Neural cell (in vitro differentiated cells): ENCODE results near the gene STARD10. TPM values are rescaled to one million over a fixed set of nuclear protein-coding genes. Genes with fewer than 3 reads are reported as not detected.
"Not testable (repeated sequence)": the region's sequence is repeated elsewhere in the genome, so short reads cannot be mapped to it uniquely, and the experiment has no call there.

Source experiments
- H2AFZ ChIP-seq: fragments of 200-600, 300-800 bp; sonication (generic), shearing (Covaris generic); 2 replicates; pipeline ENCODE4 v1.6.0; 2014; ENCODE audit warnings: low read depth, mild to moderate bottlenecking, antibody characterized with exemption, low read length, moderate library complexity
- H3F3A ChIP-seq: fragments of 200-600 bp; shearing (Covaris generic); 2 replicates; pipeline ENCODE4 v1.6.1; 2016; ENCODE audit warnings: mild to moderate bottlenecking, moderate library complexity, mixed read lengths, antibody characterized with exemption, low read length; ENCODE audit not compliant: insufficient read depth, poor library complexity, severe bottlenecking
- H3K27ac ChIP-seq: fragments of 200-600, 300-800 bp; sonication (generic), shearing (Covaris generic); 2 replicates; pipeline ENCODE4 v1.5.1; 2014; ENCODE audit warnings: mild to moderate bottlenecking, low read length, moderate library complexity
- H3K27me3 ChIP-seq: fragments of 300-800, 200-600 bp; sonication (generic), shearing (Covaris generic); 2 replicates; pipeline ENCODE4 v1.6.0; 2014; ENCODE audit warnings: mild to moderate bottlenecking, low read depth, low read length, moderate library complexity; ENCODE audit not compliant: insufficient read depth
- H3K36me3 ChIP-seq: fragments of 300-800, 200-600 bp; sonication (generic), shearing (Covaris generic); 2 replicates; pipeline ENCODE4 v1.5.1; 2014; ENCODE audit warnings: mild to moderate bottlenecking, antibody characterized with exemption, low read length, moderate library complexity; ENCODE audit not compliant: insufficient read depth
- H3K4me2 ChIP-seq: fragments of 300-800, 200-600 bp; sonication (generic), shearing (Covaris generic); 2 replicates; pipeline ENCODE4 v1.6.0; 2014; ENCODE audit warnings: mild to moderate bottlenecking, low read length
- H3K4me3 ChIP-seq: fragments of 300-800, 200-600 bp; sonication (generic), shearing (Covaris generic); 2 replicates; pipeline ENCODE4 v1.5.1; 2014; ENCODE audit warnings: mild to moderate bottlenecking, low read length, moderate library complexity
- H3K79me2 ChIP-seq: fragments of 200-600 bp; shearing (Covaris generic); replicated peaks from 2 replicates; pipeline ENCODE4 v1.6.0; 2014; ENCODE audit warnings: mild to moderate bottlenecking, low read length, moderate library complexity; ENCODE audit not compliant: insufficient read depth
- H3K9ac ChIP-seq: fragments of 300-800, 200-600 bp; sonication (generic), shearing (Covaris generic); 2 replicates; pipeline ENCODE4 v1.6.1; 2016; ENCODE audit warnings: mild to moderate bottlenecking, low read length, mixed read lengths
- H3K9me2 ChIP-seq: fragments of 200-600 bp; shearing (Covaris generic); 2 replicates; pipeline ENCODE4 v1.6.1; 2016; ENCODE audit warnings: mild to moderate bottlenecking, low read length, mixed read lengths; ENCODE audit not compliant: insufficient read depth
- H3K9me3 ChIP-seq: fragments of 200-600, 300-800 bp; sonication (generic), shearing (Covaris generic); 2 replicates; pipeline ENCODE4 v1.6.1; 2016; ENCODE audit warnings: mild to moderate bottlenecking, mixed run types, low read length, moderate library complexity, mixed read lengths
- H4K20me1 ChIP-seq: fragments of 200-600 bp; shearing (Covaris generic); 2 replicates; pipeline ENCODE4 v1.6.1; 2016; ENCODE audit warnings: mild to moderate bottlenecking, mixed run types; ENCODE audit not compliant: insufficient read depth
- EP300 ChIP-seq: fragments of 450-650 bp; conservative IDR thresholded peaks from 2 replicates; pipeline ENCODE4 v1.6.1; 2014; ENCODE audit warnings: antibody characterized with exemption, mild to moderate bottlenecking, moderate library complexity; ENCODE audit not compliant: poor library complexity, severe bottlenecking
- EZH2 ChIP-seq: fragments of 200-600, 300-800 bp; shearing (Covaris generic), sonication (generic); IDR thresholded peaks from 2 replicates; pipeline ENCODE4 v1.6.1; 2014; ENCODE audit warnings: antibody characterized with exemption, low read length, borderline replicate concordance, mild to moderate bottlenecking; ENCODE audit not compliant: insufficient read depth, poor library complexity, severe bottlenecking
- MXI1 ChIP-seq: fragments of 450-650 bp; conservative IDR thresholded peaks from 2 replicates; pipeline ENCODE4 v1.6.1; 2014; ENCODE audit warnings: antibody characterized with exemption, mild to moderate bottlenecking; ENCODE audit not compliant: poor library complexity, severe bottlenecking
- POLR2AphosphoS5 ChIP-seq: IDR thresholded peaks from 2 replicates; pipeline ENCODE4 v1.6.1; 2012
- RAD21 ChIP-seq: fragments of 450-650 bp; conservative IDR thresholded peaks from 2 replicates; pipeline ENCODE4 v1.6.1; 2014; ENCODE audit warnings: antibody characterized with exemption, mild to moderate bottlenecking, moderate library complexity
- REST ChIP-seq: IDR thresholded peaks from 2 replicates; pipeline ENCODE4 v1.6.1; 2012; ENCODE audit warnings: borderline replicate concordance
- SMC3 ChIP-seq: fragments of 450-650 bp; conservative IDR thresholded peaks from 2 replicates; pipeline ENCODE4 v1.6.1; 2014; ENCODE audit warnings: antibody characterized with exemption, mild to moderate bottlenecking, moderate library complexity; ENCODE audit not compliant: poor library complexity
- TAF1 ChIP-seq: IDR thresholded peaks from 2 replicates; pipeline ENCODE4 v1.6.1; 2012; ENCODE audit warnings: low read depth
- polyA plus RNA-seq: library from polyadenylated mRNA; depleted of rRNA; stranded (reverse); fragments of >200 nt; gene quantifications from 2 replicates; pipeline ENCODE4 v1.2.3, GENCODE V29; 2014
- TF ChIP-seq, protein P1 (sequence below): fragments of 450-650 bp; IDR thresholded peaks from 2 replicates; pipeline ENCODE4 v1.5.1; 2014; ENCODE audit warnings: antibody characterized with exemption, mild to moderate bottlenecking, moderate library complexity; ENCODE audit not compliant: poor library complexity, severe bottlenecking

Gene STARD10
- polyA plus RNA-seq, 1 donor from 2014 or later, result 29.0 TPM

GRCh38 chr11:72807792-72808191 lies 13.9 kb upstream of the STARD10 start:
- TF ChIP-seq EP300 (no peak), TAF1 (no peak), EZH2 (no peak)
- H3K27me3 ChIP-seq, result no peaks in the 10 kb centered on the region
- no peaks in the 10 kb centered on the region for H3K9me3 ChIP-seq
- H2AFZ ChIP-seq, result no peak overlapping the region
- H3F3A ChIP-seq, result no peaks in the 10 kb centered on the region
- H3K4me2 ChIP-seq, result no peak overlapping the region
- H3K36me3 ChIP-seq, result no peaks in the 10 kb centered on the region
- no peaks in the 10 kb centered on the region for H3K79me2 ChIP-seq
- H3K4me3 ChIP-seq, result no peak overlapping the region
- no peaks in the 10 kb centered on the region for H4K20me1 ChIP-seq
- H3K9ac ChIP-seq, result no peak overlapping the region
- H3K27ac ChIP-seq, result no peak overlapping the region
- H3K9me2 ChIP-seq, result no peaks in the 10 kb centered on the region

DNA sequence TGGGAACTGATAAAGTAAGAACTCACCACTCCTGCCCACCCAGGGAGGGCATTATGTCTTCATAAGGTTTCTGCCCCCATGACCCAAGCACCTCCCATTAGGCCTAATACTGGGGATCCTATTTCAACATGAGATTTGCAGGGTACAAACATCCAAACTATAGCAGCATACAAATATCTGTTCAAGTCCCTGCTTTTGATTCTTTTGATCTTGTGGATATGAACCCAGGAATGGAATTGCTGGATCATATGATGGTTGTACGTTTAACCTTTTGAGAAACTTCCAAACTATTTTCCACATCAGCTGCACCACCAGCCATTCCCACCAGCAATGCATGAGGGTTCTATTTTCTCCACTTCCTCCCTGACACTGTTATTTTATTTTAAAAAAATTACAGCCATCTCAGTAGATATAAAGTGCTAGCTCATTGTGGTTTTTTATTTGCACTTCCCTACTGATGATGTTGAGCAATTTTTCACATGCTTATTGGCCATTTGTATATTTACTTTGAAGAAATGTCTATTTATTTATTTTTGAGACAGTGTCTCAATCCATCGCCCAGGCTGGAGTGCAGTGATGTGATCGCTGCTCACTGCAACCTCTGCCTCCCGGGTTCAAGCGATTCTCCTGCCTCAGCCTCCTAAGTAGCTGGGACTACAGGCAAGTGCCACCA lies 13.3 kb upstream of the STARD10 start:
- TF ChIP-seq POLR2AphosphoS5 (no peak), SMC3 (no peak), RAD21 (no peak), EZH2 (no peak), EP300 (no peak), REST (no peak), MXI1 (no peak), TAF1 (no peak)
- TF ChIP-seq, protein P1, sequence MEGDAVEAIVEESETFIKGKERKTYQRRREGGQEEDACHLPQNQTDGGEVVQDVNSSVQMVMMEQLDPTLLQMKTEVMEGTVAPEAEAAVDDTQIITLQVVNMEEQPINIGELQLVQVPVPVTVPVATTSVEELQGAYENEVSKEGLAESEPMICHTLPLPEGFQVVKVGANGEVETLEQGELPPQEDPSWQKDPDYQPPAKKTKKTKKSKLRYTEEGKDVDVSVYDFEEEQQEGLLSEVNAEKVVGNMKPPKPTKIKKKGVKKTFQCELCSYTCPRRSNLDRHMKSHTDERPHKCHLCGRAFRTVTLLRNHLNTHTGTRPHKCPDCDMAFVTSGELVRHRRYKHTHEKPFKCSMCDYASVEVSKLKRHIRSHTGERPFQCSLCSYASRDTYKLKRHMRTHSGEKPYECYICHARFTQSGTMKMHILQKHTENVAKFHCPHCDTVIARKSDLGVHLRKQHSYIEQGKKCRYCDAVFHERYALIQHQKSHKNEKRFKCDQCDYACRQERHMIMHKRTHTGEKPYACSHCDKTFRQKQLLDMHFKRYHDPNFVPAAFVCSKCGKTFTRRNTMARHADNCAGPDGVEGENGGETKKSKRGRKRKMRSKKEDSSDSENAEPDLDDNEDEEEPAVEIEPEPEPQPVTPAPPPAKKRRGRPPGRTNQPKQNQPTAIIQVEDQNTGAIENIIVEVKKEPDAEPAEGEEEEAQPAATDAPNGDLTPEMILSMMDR, result no peak
- Histone ChIP-seq H3K4me2 (no peak overlapping the region), H2AFZ (no peak overlapping the region), H3K27me3 (no peaks in the 10 kb centered on the region), H3K36me3 (no peaks in the 10 kb centered on the region), H3K79me2 (no peaks in the 10 kb centered on the region), H4K20me1 (no peaks in the 10 kb centered on the region), H3K27ac (no peak overlapping the region), H3K9me2 (no peaks in the 10 kb centered on the region), H3K9ac (no peak overlapping the region), H3K4me3 (no peak overlapping the region), H3K9me3 (no peaks in the 10 kb centered on the region), H3F3A (no peaks in the 10 kb centered on the region)

- not testable (repeated sequence) for H3K4me3 ChIP-seq, H4K20me1 ChIP-seq, H3K27ac ChIP-seq
These were observed 12.5 kb upstream of the STARD10 start for GRCh38 chr11:72806378-72806777.

More at GRCh38 chr11:72806378-72806777, 12.5 kb upstream of the STARD10 start:
- not testable (repeated sequence) for H3K36me3 ChIP-seq, H3K9me2 ChIP-seq, H3K79me2 ChIP-seq, H3F3A ChIP-seq, H3K9ac ChIP-seq, H3K4me2 ChIP-seq, H3K27me3 ChIP-seq, H3K9me3 ChIP-seq, H2AFZ ChIP-seq
